GM20000 (cell line): Measurements from ENCODE around the gene ZFP57.
"Not testable (repeated sequence)": the region's sequence is repeated elsewhere in the genome, so short reads cannot be mapped to it uniquely, and the experiment has no call there.

Experiments used
- DNase-seq: peaks from one replicate; pipeline ENCODE4 v3.0.0; 2012; ENCODE audit warnings: low spot score
- TF ChIP-seq, protein P1 (sequence below): IDR thresholded peaks from 2 replicates; pipeline ENCODE4 v1.5.1; 2012; ENCODE audit warnings: mild to moderate bottlenecking, control low read depth; ENCODE audit errors: extremely low read depth, missing control alignments

ZFP57 gene

DNA sequence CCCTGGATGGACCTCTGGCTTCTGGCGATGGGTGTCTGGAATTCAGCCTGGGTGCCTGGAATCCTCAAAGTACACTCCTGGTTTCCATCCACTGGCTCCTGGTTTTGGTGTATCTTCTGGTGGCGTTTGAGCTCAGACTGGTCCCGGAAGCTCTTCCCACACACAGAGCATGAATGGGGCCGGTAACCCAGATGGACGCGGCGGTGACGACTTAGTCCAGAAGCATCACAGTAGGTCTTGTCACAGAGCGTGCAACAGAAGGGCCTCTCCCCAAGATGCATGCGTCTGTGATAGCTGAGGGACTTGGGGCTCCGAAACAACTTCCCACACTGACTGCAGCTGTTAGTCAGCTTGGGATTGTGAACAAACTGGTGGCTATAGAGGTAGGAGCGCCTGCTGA is 7.8 kb downstream of the ZFP57 start:
- no peak for DNase-seq
- TF ChIP-seq, protein P1, sequence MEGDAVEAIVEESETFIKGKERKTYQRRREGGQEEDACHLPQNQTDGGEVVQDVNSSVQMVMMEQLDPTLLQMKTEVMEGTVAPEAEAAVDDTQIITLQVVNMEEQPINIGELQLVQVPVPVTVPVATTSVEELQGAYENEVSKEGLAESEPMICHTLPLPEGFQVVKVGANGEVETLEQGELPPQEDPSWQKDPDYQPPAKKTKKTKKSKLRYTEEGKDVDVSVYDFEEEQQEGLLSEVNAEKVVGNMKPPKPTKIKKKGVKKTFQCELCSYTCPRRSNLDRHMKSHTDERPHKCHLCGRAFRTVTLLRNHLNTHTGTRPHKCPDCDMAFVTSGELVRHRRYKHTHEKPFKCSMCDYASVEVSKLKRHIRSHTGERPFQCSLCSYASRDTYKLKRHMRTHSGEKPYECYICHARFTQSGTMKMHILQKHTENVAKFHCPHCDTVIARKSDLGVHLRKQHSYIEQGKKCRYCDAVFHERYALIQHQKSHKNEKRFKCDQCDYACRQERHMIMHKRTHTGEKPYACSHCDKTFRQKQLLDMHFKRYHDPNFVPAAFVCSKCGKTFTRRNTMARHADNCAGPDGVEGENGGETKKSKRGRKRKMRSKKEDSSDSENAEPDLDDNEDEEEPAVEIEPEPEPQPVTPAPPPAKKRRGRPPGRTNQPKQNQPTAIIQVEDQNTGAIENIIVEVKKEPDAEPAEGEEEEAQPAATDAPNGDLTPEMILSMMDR: no peak

DNA sequence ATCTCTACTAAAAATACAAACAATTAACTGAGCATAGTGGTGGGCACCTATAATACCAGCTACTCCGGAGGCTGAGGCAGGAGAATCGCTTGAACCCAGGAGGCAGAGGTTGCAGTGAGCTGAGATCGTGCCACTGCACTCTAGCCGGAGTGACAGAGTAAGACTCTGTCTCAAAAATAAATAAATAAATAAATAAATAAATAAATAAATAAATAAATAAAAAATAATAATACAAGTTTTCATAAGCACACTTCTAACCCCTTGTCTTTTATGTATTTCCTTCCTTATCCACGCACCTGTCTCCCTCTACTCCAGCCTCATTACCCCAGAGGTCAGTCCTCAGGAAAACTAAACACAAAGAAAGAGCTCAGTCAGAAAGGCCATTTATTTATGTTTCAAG is 8.8 kb downstream of the ZFP57 start:
- DNase-seq: not testable (repeated sequence)

DNA sequence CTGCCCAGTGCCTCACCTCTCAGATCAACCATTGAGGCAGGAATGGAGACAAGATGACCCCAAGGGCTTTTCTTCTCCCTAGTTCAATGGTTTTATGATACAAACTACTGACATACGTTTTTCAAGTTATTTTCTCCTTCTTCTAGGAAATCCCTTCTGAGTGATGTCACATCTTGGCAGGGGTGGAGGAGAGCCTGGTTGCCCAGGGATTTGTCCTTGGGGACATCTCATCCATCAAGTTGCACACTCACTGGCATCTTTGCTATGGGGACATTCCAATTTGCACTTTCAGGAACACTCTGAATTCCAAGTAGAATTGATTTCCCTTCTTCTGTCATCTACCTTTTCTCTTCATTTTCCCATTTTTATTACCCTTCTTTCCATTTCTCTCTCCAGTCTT is 9.9 kb downstream of the ZFP57 start:
- no peak for DNase-seq
- TF ChIP-seq, protein P1: no peak

DNA sequence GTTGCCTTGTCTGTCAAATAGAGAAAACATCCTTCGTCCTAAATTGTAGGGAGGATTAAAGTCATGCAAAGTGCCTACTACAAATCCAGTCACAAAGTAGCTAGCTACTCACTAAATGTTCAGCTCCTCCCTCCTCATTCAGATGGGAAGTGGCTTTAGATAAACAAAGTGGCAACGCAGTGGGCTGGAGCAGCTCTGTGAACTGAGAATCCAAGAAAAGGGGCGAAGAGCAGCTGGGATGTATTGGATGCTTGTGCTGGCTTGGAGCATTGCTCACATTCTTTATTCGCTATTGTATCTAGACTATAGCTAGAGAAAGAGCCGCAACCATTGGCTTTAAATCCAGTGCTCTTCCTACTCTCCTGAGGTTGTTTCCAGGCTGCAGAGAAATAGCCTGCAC is 13.8 kb downstream of the ZFP57 start:
- DNase-seq: no peak

DNA sequence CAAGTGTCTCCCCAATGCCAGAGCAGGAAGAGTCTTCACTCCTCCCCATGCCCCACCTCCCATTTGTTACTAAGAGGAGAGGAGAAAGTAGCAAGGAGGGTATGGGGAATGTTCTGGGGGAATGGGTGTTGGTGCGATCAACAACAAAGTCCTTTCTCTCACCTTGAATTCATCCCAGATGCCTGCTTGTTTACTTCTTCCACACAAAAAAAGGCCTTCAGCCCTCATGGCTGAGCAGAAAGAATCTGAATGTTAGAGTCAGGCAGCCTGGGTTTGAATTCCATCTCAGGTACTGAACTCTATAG is 14.2 kb downstream of the ZFP57 start:
- TF ChIP-seq, protein P1: no peak
- DNase-seq: no peak

More for the DNA sequence above, 13.8 kb downstream of the ZFP57 start:
- TF ChIP-seq, protein P1: no peak

DNA sequence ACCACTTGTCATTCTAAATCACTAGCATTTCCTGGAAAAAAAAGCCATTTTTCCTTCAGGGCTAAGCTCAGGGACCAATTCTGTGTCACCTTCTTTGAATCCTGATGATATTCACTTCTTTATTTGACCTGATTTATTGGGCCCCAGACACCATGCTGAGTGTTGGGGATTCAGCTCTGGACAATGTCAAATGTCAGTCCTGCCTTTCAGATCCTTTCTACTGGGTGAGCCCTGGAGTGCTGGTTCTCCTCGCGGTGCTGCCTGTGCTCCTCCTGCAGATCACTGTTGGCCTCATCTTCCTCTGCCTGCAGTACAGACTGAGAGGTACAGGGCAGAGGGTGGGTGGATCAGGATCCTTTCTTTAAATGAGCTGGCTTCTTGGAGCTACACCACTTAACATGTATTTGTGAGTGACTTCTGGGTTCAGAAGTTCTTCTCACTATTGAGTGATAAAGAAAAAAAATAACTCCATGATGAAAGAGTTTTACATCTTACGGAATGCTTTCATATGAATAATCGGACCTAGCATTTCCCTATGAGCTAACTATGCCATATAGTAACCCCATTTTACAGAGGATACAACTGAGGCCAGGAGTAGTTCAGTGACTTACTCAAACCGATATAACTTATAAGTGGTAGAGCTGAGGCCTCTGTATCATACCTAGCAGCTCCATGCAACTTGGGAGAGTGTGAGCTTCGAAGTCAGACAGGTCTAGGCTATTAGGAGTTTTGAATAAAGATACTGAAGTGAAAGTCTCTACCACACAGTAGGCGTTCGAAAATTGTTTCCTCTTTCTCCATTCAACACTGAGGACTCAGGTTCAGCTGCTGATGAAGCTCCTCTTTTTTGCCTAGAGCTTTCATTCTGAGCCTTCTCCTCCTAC is 14.8 kb downstream of the ZFP57 start:
- TF ChIP-seq, protein P1: no peak
- DNase-seq: no peak

DNA sequence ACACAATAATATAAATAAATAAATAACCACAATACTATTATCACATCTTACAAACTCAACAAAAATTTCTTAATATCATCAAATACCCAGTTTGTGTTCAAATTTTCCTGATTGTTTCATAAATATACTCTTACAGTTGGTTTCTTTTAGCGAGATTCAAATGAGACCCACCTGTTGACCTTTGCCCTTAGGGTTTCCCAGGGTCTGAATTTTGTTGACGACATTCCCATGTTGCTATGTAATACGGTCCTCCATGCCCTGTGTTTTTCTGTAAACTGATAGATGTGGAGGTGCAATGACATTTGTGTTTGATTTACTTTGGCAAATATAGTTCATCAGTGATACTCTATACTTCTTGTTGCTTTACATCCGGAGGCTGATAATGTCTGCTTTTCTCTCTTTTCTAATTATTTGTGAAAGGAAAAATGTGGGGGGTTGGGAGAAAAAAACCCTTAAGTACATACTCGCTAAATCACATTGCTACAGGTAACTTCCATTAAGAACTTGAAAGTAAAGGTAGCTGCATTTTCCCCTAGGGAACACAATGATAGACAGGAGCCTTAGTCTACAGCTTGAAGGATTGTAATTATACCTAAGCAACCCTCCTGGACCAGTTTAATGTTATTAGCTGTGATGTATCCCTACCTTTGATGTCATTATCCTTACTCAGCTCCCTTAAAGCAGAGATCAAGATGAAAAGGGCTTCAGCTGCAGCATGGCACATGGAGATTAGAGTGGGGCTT is 17.5 kb downstream of the ZFP57 start:
- TF ChIP-seq, protein P1: no peak
- no peak for DNase-seq

DNA sequence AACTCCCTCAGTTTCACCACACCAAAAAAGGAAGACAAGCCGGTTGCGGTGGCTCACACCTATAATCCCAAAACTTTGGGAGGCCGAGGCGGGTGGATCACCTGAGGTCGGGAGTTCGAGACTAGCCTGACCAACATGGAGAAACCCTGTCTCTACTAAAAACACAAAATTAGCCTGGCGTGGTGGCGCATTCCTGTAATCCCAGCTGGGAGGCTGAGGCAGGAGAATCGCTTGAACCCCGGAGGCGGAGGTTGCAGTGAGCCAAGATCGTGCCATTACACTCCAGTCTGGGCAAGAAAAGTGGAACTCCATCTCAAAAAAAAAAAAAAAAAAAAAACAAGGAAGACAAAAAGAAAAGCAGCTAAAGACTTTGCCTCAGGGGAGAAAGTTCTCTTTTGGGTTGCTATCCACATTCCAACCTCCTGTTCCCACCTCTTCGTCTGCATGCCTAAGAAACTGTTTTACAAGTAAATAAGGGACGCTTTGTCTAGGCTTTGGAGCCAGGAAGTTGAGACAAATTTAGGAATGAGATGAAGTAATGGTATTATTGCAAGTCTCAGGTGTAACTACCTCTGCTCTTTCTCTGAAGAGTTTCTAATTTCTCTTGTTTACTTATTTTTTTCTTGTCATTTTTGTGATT is 19.3 kb downstream of the ZFP57 start:
- DNase-seq: not testable (repeated sequence)
